ENCODE measurements around the gene EOLA2. TPM values are rescaled to one million over a fixed set of nuclear protein-coding genes. Genes with fewer than 3 reads are reported as not detected.
"Not testable (repeated sequence)": the region's sequence is repeated elsewhere in the genome, so short reads cannot be mapped to it uniquely, and the experiment has no call there.

The EOLA2 gene
- total RNA-seq, 1 donor from 2014 or later: 53.0 TPM

GRCh38 chrX:149931355-149931754, 6.9 kb downstream of the EOLA2 start:
- H3K9me3 Mint-ChIP-seq (ENCODE audit: unreplicated experiment); H3K4me3 Mint-ChIP-seq (ENCODE audit: unreplicated experiment): not testable (repeated sequence)

GRCh38 chrX:149929400-149929799, 8.9 kb downstream of the EOLA2 start, which contains the start of gene HSFX4:
Gene HSFX4 (plus strand): TSS chrX:149929573. CDS start chrX:149929645, 72 bp downstream.
- H3K4me3 Mint-ChIP-seq (ENCODE audit: unreplicated experiment); H3K27ac Mint-ChIP-seq (ENCODE audit: unreplicated experiment); H3K27me3 Mint-ChIP-seq (ENCODE audit: unreplicated experiment); H3K9me3 Mint-ChIP-seq (ENCODE audit: unreplicated experiment); H3K36me3 Mint-ChIP-seq (ENCODE audit: unreplicated experiment); H3K4me1 Mint-ChIP-seq (ENCODE audit: low read depth, unreplicated experiment); DNase-seq: not testable (repeated sequence)

More at GRCh38 chrX:149931355-149931754, 6.9 kb downstream of the EOLA2 start:
- not testable (repeated sequence) for H3K27ac Mint-ChIP-seq (ENCODE audit: unreplicated experiment); H3K4me1 Mint-ChIP-seq (ENCODE audit: low read depth, unreplicated experiment); H3K27me3 Mint-ChIP-seq (ENCODE audit: unreplicated experiment); DNase-seq; H3K36me3 Mint-ChIP-seq (ENCODE audit: unreplicated experiment)

- not testable (repeated sequence) for H3K27me3 Mint-ChIP-seq (ENCODE audit: unreplicated experiment); DNase-seq; H3K4me3 Mint-ChIP-seq (ENCODE audit: unreplicated experiment); H3K9me3 Mint-ChIP-seq (ENCODE audit: unreplicated experiment); H3K36me3 Mint-ChIP-seq (ENCODE audit: unreplicated experiment); H3K27ac Mint-ChIP-seq (ENCODE audit: unreplicated experiment); H3K4me1 Mint-ChIP-seq (ENCODE audit: low read depth, unreplicated experiment)
These were observed 9.7 kb downstream of the EOLA2 start for GRCh38 chrX:149928635-149929034.

GRCh38 chrX:149927964-149928258, 10.4 kb downstream of the EOLA2 start:
- DNase-seq; H3K9me3 Mint-ChIP-seq (ENCODE audit: unreplicated experiment); H3K4me3 Mint-ChIP-seq (ENCODE audit: unreplicated experiment); H3K36me3 Mint-ChIP-seq (ENCODE audit: unreplicated experiment); H3K27me3 Mint-ChIP-seq (ENCODE audit: unreplicated experiment); H3K27ac Mint-ChIP-seq (ENCODE audit: unreplicated experiment); H3K4me1 Mint-ChIP-seq (ENCODE audit: low read depth, unreplicated experiment): not testable (repeated sequence)

- H3K4me3 Mint-ChIP-seq (ENCODE audit: unreplicated experiment); H3K27me3 Mint-ChIP-seq (ENCODE audit: unreplicated experiment); H3K4me1 Mint-ChIP-seq (ENCODE audit: low read depth, unreplicated experiment); DNase-seq; H3K27ac Mint-ChIP-seq (ENCODE audit: unreplicated experiment); H3K9me3 Mint-ChIP-seq (ENCODE audit: unreplicated experiment); H3K36me3 Mint-ChIP-seq (ENCODE audit: unreplicated experiment): not testable (repeated sequence)
These were observed 10.9 kb downstream of the EOLA2 start for GRCh38 chrX:149927245-149927963.

GRCh38 chrX:149924434-149924833, 13.9 kb downstream of the EOLA2 start:
- DNase-seq; H3K27me3 Mint-ChIP-seq (ENCODE audit: unreplicated experiment); H3K9me3 Mint-ChIP-seq (ENCODE audit: unreplicated experiment); H3K4me1 Mint-ChIP-seq (ENCODE audit: low read depth, unreplicated experiment); H3K27ac Mint-ChIP-seq (ENCODE audit: unreplicated experiment); H3K36me3 Mint-ChIP-seq (ENCODE audit: unreplicated experiment); H3K4me3 Mint-ChIP-seq (ENCODE audit: unreplicated experiment): not testable (repeated sequence)

GRCh38 chrX:149923836-149924235, 14.5 kb downstream of the EOLA2 start:
- H3K27ac Mint-ChIP-seq (ENCODE audit: unreplicated experiment); H3K36me3 Mint-ChIP-seq (ENCODE audit: unreplicated experiment); H3K27me3 Mint-ChIP-seq (ENCODE audit: unreplicated experiment); H3K4me1 Mint-ChIP-seq (ENCODE audit: low read depth, unreplicated experiment); H3K4me3 Mint-ChIP-seq (ENCODE audit: unreplicated experiment); DNase-seq; H3K9me3 Mint-ChIP-seq (ENCODE audit: unreplicated experiment): not testable (repeated sequence)

GRCh38 chrX:149916745-149917392, 21.4 kb downstream of the EOLA2 start:
- Mint-ChIP-seq H3K4me1 (ENCODE audit: low read depth, unreplicated experiment) (no peaks in the 10 kb centered on the region), H3K9me3 (ENCODE audit: unreplicated experiment) (peaks cover 2% of the 10 kb centered on the region), H3K27me3 (ENCODE audit: unreplicated experiment) (no peaks in the 10 kb centered on the region), H3K27ac (ENCODE audit: unreplicated experiment) (no peak overlapping the region), H3K36me3 (ENCODE audit: unreplicated experiment) (no peaks in the 10 kb centered on the region), H3K4me3 (ENCODE audit: unreplicated experiment) (no peak overlapping the region)
- no peak for TF ChIP-seq CTCF (IDR thresholded peaks at IDR 0.05; ENCODE audit: partially characterized antibody, unreplicated experiment)
- no peak for DNase-seq

Data from glutamatergic neuron (in vitro differentiated cells).